ENCODE data around the gene LRIF1.
A peak's percentile ranks its signal among the peaks of the same experiment; 100 is the strongest.

The LRIF1 gene

DNA sequence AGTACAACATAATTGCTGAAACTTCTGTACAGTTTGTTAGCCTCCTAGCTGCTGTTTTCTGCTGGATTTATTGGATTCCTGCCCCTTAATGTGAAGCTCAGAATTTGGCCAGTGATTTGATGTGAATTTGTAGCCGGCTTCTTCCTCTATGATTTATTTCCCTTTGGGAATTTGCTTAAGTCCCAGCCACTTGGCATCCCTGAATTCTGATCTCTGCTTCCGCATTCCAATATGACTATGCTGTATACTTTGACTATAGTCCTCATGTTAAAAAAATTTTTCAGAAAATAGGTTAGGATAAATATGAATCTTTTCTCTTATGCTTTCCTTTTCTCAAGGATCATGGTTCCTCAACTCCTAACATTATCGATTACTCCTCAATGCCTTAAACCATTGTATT lies 12.4 kb upstream of the LRIF1 start:
- no peaks in the 10 kb centered on the region for H3K36me3 ChIP-seq (ENCODE audit: control insufficient read depth in 2 of 2, insufficient read depth in 2 of 2, low read length in 2 of 2)
- no peaks in the 10 kb centered on the region for H3K4me1 ChIP-seq (ENCODE audit: control insufficient read depth in 2 of 2, insufficient read depth in 2 of 2, low read length in 2 of 2)
- no peak overlapping the region for H3K27ac ChIP-seq (ENCODE audit: low read depth in 2 of 2, low read length in 2 of 2)
- H3K27me3 ChIP-seq (ENCODE audit: control insufficient read depth in 2 of 2, insufficient read depth in 2 of 2, low read length in 2 of 2): peaks cover 3% of the 10 kb centered on the region in 2 donors
- H3K4me3 ChIP-seq (ENCODE audit: low read length in 2 of 2): no peak overlapping the region
- no peaks in the 10 kb centered on the region for H3K9me3 ChIP-seq (ENCODE audit: control insufficient read depth in 2 of 2, low read length in 2 of 2)
- no peak overlapping the region for H3K9ac ChIP-seq (ENCODE audit: low read depth in 1 of 2, low read length in 2 of 2)

DNA sequence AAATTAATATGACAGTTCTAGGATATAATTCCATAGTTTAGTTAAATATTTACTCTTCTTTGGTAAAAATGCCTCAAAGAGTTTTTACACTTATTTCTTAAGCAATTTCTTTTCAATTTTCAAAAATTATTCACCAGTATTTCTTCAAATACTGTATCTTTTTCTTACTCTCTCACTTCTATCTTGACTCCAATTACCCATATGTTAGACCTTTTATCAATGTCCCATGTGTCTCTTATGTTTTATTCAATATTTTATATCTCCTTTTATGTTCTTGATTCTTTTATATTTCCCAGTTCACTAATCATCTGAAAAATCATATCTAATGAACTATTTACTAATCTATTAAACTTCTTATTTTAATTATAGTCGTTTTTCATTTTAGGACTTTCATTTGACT lies 11.5 kb upstream of the LRIF1 start:
- no peaks in the 10 kb centered on the region for H3K9me3 ChIP-seq (ENCODE audit: control insufficient read depth in 2 of 2, low read length in 2 of 2)
- no peak overlapping the region for H3K4me3 ChIP-seq (ENCODE audit: low read length in 2 of 2)
- H3K36me3 ChIP-seq (ENCODE audit: control insufficient read depth in 2 of 2, insufficient read depth in 2 of 2, low read length in 2 of 2): no peaks in the 10 kb centered on the region
- peaks cover 3% of the 10 kb centered on the region in 2 donors for H3K27me3 ChIP-seq (ENCODE audit: control insufficient read depth in 2 of 2, insufficient read depth in 2 of 2, low read length in 2 of 2)
- H3K4me1 ChIP-seq (ENCODE audit: control insufficient read depth in 2 of 2, insufficient read depth in 2 of 2, low read length in 2 of 2): no peaks in the 10 kb centered on the region
- H3K9ac ChIP-seq (ENCODE audit: low read depth in 1 of 2, low read length in 2 of 2): no peak overlapping the region
- no peak overlapping the region for H3K27ac ChIP-seq (ENCODE audit: low read depth in 2 of 2, low read length in 2 of 2)

DNA sequence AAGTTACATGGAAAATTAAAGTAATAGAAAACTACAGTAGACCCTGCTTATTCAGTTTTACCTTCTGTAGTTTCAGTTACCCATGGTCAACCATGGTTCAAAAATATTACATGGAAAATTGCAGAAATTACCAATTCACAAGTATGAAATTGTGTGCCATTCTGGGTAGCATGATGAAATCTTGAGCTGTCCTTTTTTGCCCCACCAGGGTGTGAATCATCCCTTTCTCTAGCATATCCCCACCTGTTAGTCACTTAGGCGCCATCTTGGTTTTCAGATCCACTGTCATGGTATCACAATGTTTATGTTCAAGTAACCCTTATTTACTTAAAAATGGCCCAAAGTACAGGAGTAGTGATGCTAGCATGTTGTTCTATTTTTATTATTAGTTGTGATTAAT lies 3.5 kb upstream of the LRIF1 start:
- H3K4me1 ChIP-seq (ENCODE audit: control insufficient read depth in 2 of 2, insufficient read depth in 2 of 2, low read length in 2 of 2): peaks cover 0 to 4% of the 10 kb centered on the region in 2 donors
- H3K9ac ChIP-seq (ENCODE audit: low read depth in 1 of 2, low read length in 2 of 2): no peak overlapping the region
- no peaks in the 10 kb centered on the region for H3K36me3 ChIP-seq (ENCODE audit: control insufficient read depth in 2 of 2, insufficient read depth in 2 of 2, low read length in 2 of 2)
- H3K4me3 ChIP-seq (ENCODE audit: low read length in 2 of 2): no peak overlapping the region
- H3K27me3 ChIP-seq (ENCODE audit: control insufficient read depth in 2 of 2, insufficient read depth in 2 of 2, low read length in 2 of 2): peaks cover 3 to 6% of the 10 kb centered on the region in 2 donors
- H3K27ac ChIP-seq (ENCODE audit: low read depth in 2 of 2, low read length in 2 of 2): no peak overlapping the region
- peaks cover 6 to 13% of the 10 kb centered on the region in 2 donors for H3K9me3 ChIP-seq (ENCODE audit: control insufficient read depth in 2 of 2, low read length in 2 of 2)

DNA sequence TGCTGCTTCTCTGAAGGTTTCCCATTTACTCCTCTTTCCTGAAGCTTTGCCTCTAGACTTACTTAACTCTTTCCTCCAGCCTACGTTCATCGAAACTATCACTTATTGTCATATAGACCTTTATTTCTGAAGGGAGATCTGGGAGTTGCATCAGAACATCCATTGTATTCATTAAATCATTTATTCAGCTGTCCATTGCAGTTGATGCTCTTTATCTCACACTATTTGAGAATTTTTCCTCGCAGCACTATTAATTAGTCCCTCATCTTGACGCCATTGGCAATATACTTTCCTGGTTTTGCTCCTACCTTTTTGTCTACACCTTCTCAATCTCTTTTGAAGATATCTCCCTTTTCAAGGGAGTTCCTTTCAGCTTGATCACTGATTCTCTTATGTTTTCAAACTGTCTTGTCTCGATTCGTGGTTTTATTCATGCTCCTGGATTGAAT lies 757 bp upstream of the LRIF1 start:
- H3K9me3 ChIP-seq (ENCODE audit: control insufficient read depth in 2 of 2, low read length in 2 of 2): peaks cover 9 to 13% of the 10 kb centered on the region in 2 donors
- peaks cover 3% of the 10 kb centered on the region in 2 donors for H3K27me3 ChIP-seq (ENCODE audit: control insufficient read depth in 2 of 2, insufficient read depth in 2 of 2, low read length in 2 of 2)
- H3K4me3 ChIP-seq (ENCODE audit: low read length in 2 of 2): peak overlapping the region; percentile 88 to 90
- no peak overlapping the region for H3K9ac ChIP-seq (ENCODE audit: low read depth in 1 of 2, low read length in 2 of 2)
- no peaks in the 10 kb centered on the region for H3K36me3 ChIP-seq (ENCODE audit: control insufficient read depth in 2 of 2, insufficient read depth in 2 of 2, low read length in 2 of 2)
- H3K27ac ChIP-seq (ENCODE audit: low read depth in 2 of 2, low read length in 2 of 2): peak overlapping the region; percentile 96 to 97
- peaks cover 0 to 4% of the 10 kb centered on the region in 2 donors for H3K4me1 ChIP-seq (ENCODE audit: control insufficient read depth in 2 of 2, insufficient read depth in 2 of 2, low read length in 2 of 2)

DNA sequence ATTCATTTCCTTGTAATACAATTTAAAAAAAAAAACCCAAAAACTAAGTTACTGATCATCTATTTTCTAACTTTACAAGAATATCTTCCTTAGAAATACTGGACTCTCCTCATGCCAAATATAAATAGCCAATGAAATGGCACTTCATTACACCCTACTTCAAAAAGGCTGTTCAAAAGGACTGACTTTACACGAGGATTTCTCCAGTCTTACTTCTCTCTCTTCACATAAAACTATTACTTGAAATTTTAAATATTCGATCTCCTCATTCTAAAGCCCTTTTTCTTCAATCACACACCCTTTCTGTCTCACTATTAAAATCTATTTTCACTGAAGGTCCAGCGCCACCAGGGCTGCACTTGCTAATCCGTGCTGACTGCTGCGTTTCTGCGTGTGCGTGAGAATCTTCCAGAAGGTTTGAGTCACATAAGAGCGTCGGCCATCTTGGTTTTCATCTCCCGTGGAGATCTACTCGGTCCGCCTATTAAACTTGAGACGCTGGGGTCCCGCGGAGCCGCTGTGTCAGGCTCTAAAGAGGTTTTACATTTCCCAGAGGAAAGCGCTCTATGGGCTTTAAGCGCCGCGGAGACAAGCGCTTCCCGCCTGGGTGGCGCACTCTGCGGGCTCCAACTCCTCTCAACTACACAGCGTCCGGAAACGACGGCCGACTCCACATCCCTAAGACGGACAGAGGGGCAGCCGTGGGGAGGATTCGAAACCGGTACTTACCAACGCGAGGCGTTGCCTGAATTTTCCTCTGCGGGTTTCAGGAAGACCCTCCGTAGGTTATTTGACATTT lies 631 bp downstream of the LRIF1 start:
- Histone ChIP-seq H3K9me3 (ENCODE audit: control insufficient read depth in 2 of 2, low read length in 2 of 2) (peaks cover 9 to 13% of the 10 kb centered on the region in 2 donors), H3K27ac (ENCODE audit: low read depth in 2 of 2, low read length in 2 of 2) (peak overlapping the region; percentile 96 to 97)

DNA sequence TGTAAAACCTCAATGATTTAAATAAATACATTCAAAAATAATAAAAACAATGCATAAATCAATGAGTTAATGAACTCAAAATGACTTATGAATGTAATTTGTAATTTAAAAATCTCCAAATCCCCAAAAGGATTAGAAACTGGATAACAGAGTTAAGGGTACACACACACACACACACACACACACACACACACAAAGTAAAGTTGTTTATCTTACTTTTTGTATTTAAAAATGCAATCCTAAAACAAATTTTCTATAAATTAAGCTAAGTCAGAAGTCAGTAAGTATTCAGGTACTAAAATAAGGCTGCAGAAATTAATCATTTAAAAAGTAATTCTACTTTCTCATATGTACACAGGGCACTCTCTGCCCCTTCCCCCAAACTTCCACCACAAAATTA lies 1.8 kb downstream of the LRIF1 start:
- H3K27me3 ChIP-seq (ENCODE audit: control insufficient read depth in 2 of 2, insufficient read depth in 2 of 2, low read length in 2 of 2): no peaks in the 10 kb centered on the region
- H3K27ac ChIP-seq (ENCODE audit: low read depth in 2 of 2, low read length in 2 of 2): no peak overlapping the region
- peaks cover 9 to 12% of the 10 kb centered on the region in 2 donors for H3K9me3 ChIP-seq (ENCODE audit: control insufficient read depth in 2 of 2, low read length in 2 of 2)

More for the DNA sequence above, 631 bp downstream of the LRIF1 start:
- Histone ChIP-seq H3K4me3 (ENCODE audit: low read length in 2 of 2) (peak overlapping the region; percentile 88 to 90), H3K27me3 (ENCODE audit: control insufficient read depth in 2 of 2, insufficient read depth in 2 of 2, low read length in 2 of 2) (peaks cover 0 to 3% of the 10 kb centered on the region in 2 donors), H3K9ac (ENCODE audit: low read depth in 1 of 2, low read length in 2 of 2) (peak overlapping the region; percentile 63 to 77), H3K4me1 (ENCODE audit: control insufficient read depth in 2 of 2, insufficient read depth in 2 of 2, low read length in 2 of 2) (peaks cover 0 to 4% of the 10 kb centered on the region in 2 donors), H3K36me3 (ENCODE audit: control insufficient read depth in 2 of 2, insufficient read depth in 2 of 2, low read length in 2 of 2) (no peaks in the 10 kb centered on the region)

DNA sequence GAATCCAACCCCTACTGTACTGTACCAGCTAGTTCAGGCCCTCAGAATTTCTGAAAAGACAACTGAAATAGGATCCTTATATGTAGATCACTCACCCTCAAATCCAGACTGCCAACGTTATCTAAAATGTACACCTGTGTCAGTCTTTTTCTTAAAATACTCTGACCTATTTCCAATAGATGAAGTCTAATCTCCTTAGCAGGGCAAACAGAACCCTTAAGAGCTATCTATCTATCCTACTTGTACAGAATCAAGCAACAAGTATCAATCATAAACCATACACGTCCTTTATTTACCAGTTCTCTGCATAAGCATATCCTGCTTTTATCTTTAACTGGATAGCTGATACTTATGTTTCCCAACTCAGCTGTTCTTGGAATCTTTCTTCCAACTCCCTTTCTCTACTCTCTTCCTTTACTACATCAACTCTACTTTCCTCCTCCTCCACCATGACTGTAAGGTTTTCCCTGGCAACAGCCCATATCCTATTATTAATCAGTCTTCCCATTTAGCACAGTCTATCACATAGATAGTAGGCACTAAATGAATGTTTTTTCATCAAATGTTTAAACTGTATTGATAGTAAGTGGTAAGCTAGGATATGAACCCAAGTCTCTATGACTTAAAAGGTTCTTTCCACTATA lies 2.8 kb downstream of the LRIF1 start:
- H3K9ac ChIP-seq (ENCODE audit: low read depth in 1 of 2, low read length in 2 of 2): no peak overlapping the region

More for the DNA sequence above, 1.8 kb downstream of the LRIF1 start:
- Histone ChIP-seq H3K4me1 (ENCODE audit: control insufficient read depth in 2 of 2, insufficient read depth in 2 of 2, low read length in 2 of 2) (peaks cover 0 to 4% of the 10 kb centered on the region in 2 donors), H3K36me3 (ENCODE audit: control insufficient read depth in 2 of 2, insufficient read depth in 2 of 2, low read length in 2 of 2) (no peaks in the 10 kb centered on the region), H3K4me3 (ENCODE audit: low read length in 2 of 2) (no peak overlapping the region), H3K9ac (ENCODE audit: low read depth in 1 of 2, low read length in 2 of 2) (no peak overlapping the region)

DNA sequence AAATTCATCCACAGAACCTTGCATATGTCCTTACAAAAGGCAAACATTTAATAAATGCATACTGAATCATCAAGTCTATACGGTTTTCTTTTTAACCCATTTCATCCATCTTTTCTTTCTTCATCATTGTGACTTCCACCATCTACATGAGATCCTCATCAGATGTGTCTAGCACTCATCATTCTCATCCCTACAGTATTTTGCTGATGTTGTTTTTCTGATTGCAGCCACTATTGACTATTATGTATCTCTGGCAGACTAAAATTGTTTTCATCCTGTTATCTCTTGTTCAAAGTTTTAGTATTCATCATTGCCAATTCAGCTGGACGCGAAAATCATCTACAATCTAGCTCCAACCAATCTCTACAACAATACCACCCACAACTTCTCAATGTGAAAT lies 5.9 kb downstream of the LRIF1 start:
- Histone ChIP-seq H3K9me3 (ENCODE audit: control insufficient read depth in 2 of 2, low read length in 2 of 2) (peaks cover 3 to 9% of the 10 kb centered on the region in 2 donors), H3K27me3 (ENCODE audit: control insufficient read depth in 2 of 2, insufficient read depth in 2 of 2, low read length in 2 of 2) (no peaks in the 10 kb centered on the region), H3K4me1 (ENCODE audit: control insufficient read depth in 2 of 2, insufficient read depth in 2 of 2, low read length in 2 of 2) (no peaks in the 10 kb centered on the region)

More for the DNA sequence above, 2.8 kb downstream of the LRIF1 start:
- no peaks in the 10 kb centered on the region for H3K27me3 ChIP-seq (ENCODE audit: control insufficient read depth in 2 of 2, insufficient read depth in 2 of 2, low read length in 2 of 2)
- no peak overlapping the region for H3K4me3 ChIP-seq (ENCODE audit: low read length in 2 of 2)
- H3K9me3 ChIP-seq (ENCODE audit: control insufficient read depth in 2 of 2, low read length in 2 of 2): peaks cover 11 to 15% of the 10 kb centered on the region in 2 donors
- no peak overlapping the region for H3K27ac ChIP-seq (ENCODE audit: low read depth in 2 of 2, low read length in 2 of 2)
- H3K4me1 ChIP-seq (ENCODE audit: control insufficient read depth in 2 of 2, insufficient read depth in 2 of 2, low read length in 2 of 2): peaks cover 0 to 4% of the 10 kb centered on the region in 2 donors
- H3K36me3 ChIP-seq (ENCODE audit: control insufficient read depth in 2 of 2, insufficient read depth in 2 of 2, low read length in 2 of 2): no peaks in the 10 kb centered on the region

DNA sequence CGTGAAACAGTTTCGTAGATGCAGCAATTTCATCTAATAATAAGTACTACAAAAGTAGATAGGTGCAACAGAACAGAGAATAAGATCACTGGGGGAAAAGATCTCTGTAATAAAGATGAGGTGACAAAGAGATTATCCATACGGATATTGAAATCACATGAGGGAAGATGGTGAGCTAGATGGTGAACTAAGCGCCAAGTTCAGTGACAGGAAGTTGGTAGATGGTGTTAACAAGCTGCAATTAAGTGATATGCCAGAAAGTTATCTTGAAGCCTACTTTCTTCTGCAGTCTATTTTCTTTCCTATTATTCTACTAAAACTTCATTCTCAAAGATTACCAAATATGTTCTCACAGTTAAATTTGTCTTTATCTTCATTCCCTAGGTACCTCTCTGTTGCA lies 7.1 kb downstream of the LRIF1 start:
- Histone ChIP-seq H3K27ac (ENCODE audit: low read depth in 2 of 2, low read length in 2 of 2) (no peak overlapping the region), H3K9me3 (ENCODE audit: control insufficient read depth in 2 of 2, low read length in 2 of 2) (peaks cover 3 to 11% of the 10 kb centered on the region in 2 donors)

More for the DNA sequence above, 5.9 kb downstream of the LRIF1 start:
- H3K36me3 ChIP-seq (ENCODE audit: control insufficient read depth in 2 of 2, insufficient read depth in 2 of 2, low read length in 2 of 2): no peaks in the 10 kb centered on the region
- no peak overlapping the region for H3K27ac ChIP-seq (ENCODE audit: low read depth in 2 of 2, low read length in 2 of 2)
- H3K4me3 ChIP-seq (ENCODE audit: low read length in 2 of 2): no peak overlapping the region
- H3K9ac ChIP-seq (ENCODE audit: low read depth in 1 of 2, low read length in 2 of 2): no peak overlapping the region

DNA sequence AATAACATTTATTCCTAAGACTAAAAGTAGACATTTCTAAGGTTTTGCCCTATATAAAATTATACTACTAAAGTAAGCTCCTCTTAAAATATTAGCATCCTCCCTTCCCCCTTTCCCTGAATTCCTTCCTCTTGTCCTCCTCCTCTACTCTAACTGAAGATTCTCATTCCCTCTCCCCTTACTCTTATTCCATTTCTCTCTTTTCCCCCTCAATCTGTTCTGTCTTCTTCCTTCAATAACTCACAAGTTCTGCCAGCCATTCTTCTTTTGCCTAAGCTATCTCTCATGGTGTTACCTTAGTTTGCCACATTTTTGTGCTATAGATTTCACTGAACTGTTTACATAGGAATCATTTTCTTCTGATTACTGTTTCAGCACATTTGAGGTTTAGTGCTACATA lies 10.7 kb downstream of the LRIF1 start:
- Histone ChIP-seq H3K4me3 (ENCODE audit: low read length in 2 of 2) (no peak overlapping the region), H3K27ac (ENCODE audit: low read depth in 2 of 2, low read length in 2 of 2) (no peak overlapping the region), H3K4me1 (ENCODE audit: control insufficient read depth in 2 of 2, insufficient read depth in 2 of 2, low read length in 2 of 2) (no peaks in the 10 kb centered on the region), H3K9ac (ENCODE audit: low read depth in 1 of 2, low read length in 2 of 2) (no peak overlapping the region), H3K27me3 (ENCODE audit: control insufficient read depth in 2 of 2, insufficient read depth in 2 of 2, low read length in 2 of 2) (no peaks in the 10 kb centered on the region), H3K9me3 (ENCODE audit: control insufficient read depth in 2 of 2, low read length in 2 of 2) (peaks cover 3 to 8% of the 10 kb centered on the region in 2 donors), H3K36me3 (ENCODE audit: control insufficient read depth in 2 of 2, insufficient read depth in 2 of 2, low read length in 2 of 2) (peaks cover 11 to 19% of the 10 kb centered on the region in 2 donors)

More for the DNA sequence above, 7.1 kb downstream of the LRIF1 start:
- Histone ChIP-seq H3K4me1 (ENCODE audit: control insufficient read depth in 2 of 2, insufficient read depth in 2 of 2, low read length in 2 of 2) (no peaks in the 10 kb centered on the region), H3K27me3 (ENCODE audit: control insufficient read depth in 2 of 2, insufficient read depth in 2 of 2, low read length in 2 of 2) (no peaks in the 10 kb centered on the region), H3K9ac (ENCODE audit: low read depth in 1 of 2, low read length in 2 of 2) (no peak overlapping the region), H3K4me3 (ENCODE audit: low read length in 2 of 2) (no peak overlapping the region), H3K36me3 (ENCODE audit: control insufficient read depth in 2 of 2, insufficient read depth in 2 of 2, low read length in 2 of 2) (peaks cover 8% of the 10 kb centered on the region in 2 donors)
